ENCODE data around the gene RPP30. TPM values are rescaled to one million over a fixed set of nuclear protein-coding genes. Genes with fewer than 3 reads are reported as not detected.
A peak's percentile ranks its signal among the peaks of the same experiment; 100 is the strongest.

The RPP30 gene
- total and polyA plus RNA-seq, 11 donors = 26.4 to 39.9 (median 32.0) TPM

DNA sequence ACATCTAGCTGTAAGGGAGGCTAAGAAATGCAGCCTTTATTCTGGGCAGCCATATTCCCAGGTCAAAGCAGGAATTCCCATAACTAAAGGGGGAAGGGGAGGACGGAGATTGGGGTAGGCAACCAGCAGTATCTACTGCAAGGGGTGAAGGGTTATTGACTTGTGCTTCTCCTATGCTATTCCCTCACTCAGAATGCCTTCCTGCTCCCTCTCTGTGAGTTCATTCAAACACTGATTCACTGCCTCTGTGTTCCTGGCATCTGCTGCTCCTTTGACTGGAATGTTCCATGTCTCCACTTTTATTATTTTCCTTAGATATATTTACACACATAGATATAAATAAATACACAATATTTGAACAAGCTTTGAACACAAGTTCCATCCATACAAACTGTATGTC lies 25.0 kb upstream of the RPP30 start:
- DNase-seq (no peak), ATAC-seq (no peak)
- H3K4me3 ChIP-seq = no peak overlapping the region
- TF ChIP-seq, protein P1, sequence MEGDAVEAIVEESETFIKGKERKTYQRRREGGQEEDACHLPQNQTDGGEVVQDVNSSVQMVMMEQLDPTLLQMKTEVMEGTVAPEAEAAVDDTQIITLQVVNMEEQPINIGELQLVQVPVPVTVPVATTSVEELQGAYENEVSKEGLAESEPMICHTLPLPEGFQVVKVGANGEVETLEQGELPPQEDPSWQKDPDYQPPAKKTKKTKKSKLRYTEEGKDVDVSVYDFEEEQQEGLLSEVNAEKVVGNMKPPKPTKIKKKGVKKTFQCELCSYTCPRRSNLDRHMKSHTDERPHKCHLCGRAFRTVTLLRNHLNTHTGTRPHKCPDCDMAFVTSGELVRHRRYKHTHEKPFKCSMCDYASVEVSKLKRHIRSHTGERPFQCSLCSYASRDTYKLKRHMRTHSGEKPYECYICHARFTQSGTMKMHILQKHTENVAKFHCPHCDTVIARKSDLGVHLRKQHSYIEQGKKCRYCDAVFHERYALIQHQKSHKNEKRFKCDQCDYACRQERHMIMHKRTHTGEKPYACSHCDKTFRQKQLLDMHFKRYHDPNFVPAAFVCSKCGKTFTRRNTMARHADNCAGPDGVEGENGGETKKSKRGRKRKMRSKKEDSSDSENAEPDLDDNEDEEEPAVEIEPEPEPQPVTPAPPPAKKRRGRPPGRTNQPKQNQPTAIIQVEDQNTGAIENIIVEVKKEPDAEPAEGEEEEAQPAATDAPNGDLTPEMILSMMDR (IDR thresholded peaks at IDR 0.05) = no peak
- no peak for TF ChIP-seq POLR2A (IDR thresholded peaks at IDR 0.05)
- H3K9me3 ChIP-seq = peaks cover 0 to 21% (median 13%) of the 10 kb centered on the region in 12 donors
- peaks cover 0 to 16% (median 0%) of the 10 kb centered on the region in 9 donors for H3K27me3 ChIP-seq
- intact Hi-C loops (cut with DNase I) = no loop called here
- no peaks in the 10 kb centered on the region for H3K36me3 ChIP-seq
- no peak overlapping the region for H3K27ac ChIP-seq
- peaks cover 0 to 10% (median 0%) of the 10 kb centered on the region in 12 donors for H3K4me1 ChIP-seq
- 46 to 79% (median 68%) methylated on average over 1 of the region's 1 CpG for WGBS, 4 donors

DNA sequence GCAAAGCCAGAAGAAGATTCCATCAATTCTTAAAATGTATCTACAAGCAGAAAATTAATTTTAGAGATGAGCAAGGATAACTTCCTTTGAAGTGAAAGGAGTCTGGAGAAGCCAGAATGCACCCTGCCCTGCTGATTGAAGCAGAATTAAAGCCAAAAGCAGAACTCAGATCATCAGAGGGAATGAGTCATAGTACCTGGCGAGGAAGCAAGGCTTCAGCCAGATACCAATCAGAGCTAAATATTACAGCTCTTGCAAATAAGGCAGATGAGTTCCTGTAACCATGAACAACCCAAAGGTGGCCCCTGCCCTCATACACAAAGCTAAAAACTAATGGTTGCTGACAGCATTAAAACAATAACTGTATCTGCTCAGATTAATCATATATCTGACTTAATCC lies 24.3 kb upstream of the RPP30 start:
- no peaks in the 10 kb centered on the region for H3K36me3 ChIP-seq
- 38 to 56% (median 46%) methylated on average over 1 of the region's 1 CpG for WGBS, 4 donors
- ATAC-seq = peak in 1 of 4 donors; percentile 59
- intact Hi-C loops (cut with DNase I) = no loop called here
- H3K27ac ChIP-seq = no peak overlapping the region
- no peak overlapping the region for H3K4me3 ChIP-seq
- no peak for TF ChIP-seq POLR2A (IDR thresholded peaks at IDR 0.05)
- TF ChIP-seq, protein P1 (IDR thresholded peaks at IDR 0.05) = no peak
- peaks cover 0 to 16% (median 0%) of the 10 kb centered on the region in 9 donors for H3K27me3 ChIP-seq
- no peak for DNase-seq
- peaks cover 0 to 22% (median 13%) of the 10 kb centered on the region in 12 donors for H3K9me3 ChIP-seq
- peaks cover 0 to 10% (median 0%) of the 10 kb centered on the region in 12 donors for H3K4me1 ChIP-seq

DNA sequence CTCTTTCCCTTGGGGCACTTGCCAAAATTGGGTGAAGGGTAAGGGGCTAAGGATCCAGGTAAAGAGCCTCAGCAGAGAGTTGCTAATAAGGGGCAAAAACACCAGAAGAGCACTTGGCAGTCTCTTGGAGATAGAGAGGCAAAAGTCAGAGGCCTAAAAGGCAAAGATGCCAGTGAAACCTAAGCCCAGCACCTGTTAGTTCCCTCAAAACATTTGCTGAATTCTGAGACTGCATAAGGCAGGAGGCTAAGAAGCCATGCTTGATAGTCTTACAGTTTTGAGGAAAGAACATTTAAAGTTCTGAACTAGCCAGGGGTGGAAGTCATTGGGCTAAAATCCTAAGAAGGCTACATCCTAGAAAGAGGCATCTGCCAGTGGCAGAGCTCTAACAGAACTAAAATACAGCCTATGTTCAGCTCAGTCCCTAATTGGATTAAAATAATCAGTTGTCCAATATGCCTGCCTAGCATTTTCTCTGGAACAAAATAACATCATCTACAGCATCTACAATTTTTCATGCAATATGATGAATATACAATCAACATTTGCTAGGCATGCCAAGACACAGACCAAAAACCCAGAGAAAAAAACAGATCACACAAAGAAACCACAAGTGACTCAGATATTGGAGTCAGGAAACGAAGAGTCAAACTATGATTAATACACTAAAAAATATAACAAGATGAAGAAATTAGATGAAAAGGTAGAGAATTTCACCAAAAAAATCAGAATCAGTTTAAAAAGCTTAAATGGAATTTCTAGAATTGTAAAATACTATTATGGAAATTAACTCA lies 21.6 kb upstream of the RPP30 start:
- WGBS, 4 donors = 80 to 88% (median 85%) methylated on average over 1 of the region's 1 CpG
- H3K36me3 ChIP-seq = no peaks in the 10 kb centered on the region
- no peak overlapping the region for H3K4me3 ChIP-seq
- peaks cover 0 to 10% (median 0%) of the 10 kb centered on the region in 12 donors for H3K4me1 ChIP-seq
- intact Hi-C loops (cut with DNase I) = loop anchor here in 1 of 10 donors (10.0 kb wide), 1 partner anchor 1055 kb away; no protein-coding TSS in a partner anchor
- DNase-seq (no peak), ATAC-seq (no peak)
- peaks cover 0 to 22% (median 13%) of the 10 kb centered on the region in 12 donors for H3K9me3 ChIP-seq
- H3K27ac ChIP-seq = no peak overlapping the region
- TF ChIP-seq, protein P1 (IDR thresholded peaks at IDR 0.05) = no peak
- TF ChIP-seq POLR2A (IDR thresholded peaks at IDR 0.05) = no peak
- H3K27me3 ChIP-seq = peaks cover 0 to 37% (median 17%) of the 10 kb centered on the region in 9 donors

DNA sequence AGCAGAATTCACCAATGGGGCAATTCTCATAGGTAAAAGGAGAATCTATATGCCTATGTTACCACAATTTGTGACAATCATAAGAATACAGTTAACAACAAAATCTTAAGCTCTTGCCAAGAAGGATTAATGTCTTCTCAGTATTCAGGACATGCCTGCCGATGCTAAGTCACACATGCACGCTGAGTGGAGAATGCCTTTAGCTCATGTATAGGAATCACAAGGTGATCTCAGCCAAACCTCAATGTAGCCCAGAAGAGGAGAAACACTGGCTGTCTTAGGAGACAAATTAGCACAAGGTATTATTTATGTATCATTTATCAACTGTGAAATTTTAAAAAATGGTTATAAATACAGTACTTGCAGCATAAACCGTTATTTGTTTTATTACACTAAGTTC lies 16.6 kb upstream of the RPP30 start:
- TF ChIP-seq POLR2A (IDR thresholded peaks at IDR 0.05) = no peak
- TF ChIP-seq, protein P1 (IDR thresholded peaks at IDR 0.05) = no peak
- DNase-seq (no peak), ATAC-seq (no peak)
- no peaks in the 10 kb centered on the region for H3K36me3 ChIP-seq
- H3K27me3 ChIP-seq = peaks cover 12 to 51% (median 43%) of the 10 kb centered on the region in 9 donors
- intact Hi-C loops (cut with DNase I) = loop anchor here in 5 of 10 donors (5.0 to 10.0 kb wide), 4 partner anchors 98 to 1060 kb away; no protein-coding TSS in a partner anchor
- 80 to 86% (median 80%) methylated on average over 3 of the region's 3 CpGs for WGBS, 4 donors
- H3K4me1 ChIP-seq = peaks cover 0 to 23% (median 5%) of the 10 kb centered on the region in 12 donors
- H3K4me3 ChIP-seq = no peak overlapping the region
- no peak overlapping the region for H3K27ac ChIP-seq
- peaks cover 0 to 17% (median 11%) of the 10 kb centered on the region in 12 donors for H3K9me3 ChIP-seq
